GM19467 (cell line): Measurements from ENCODE around the gene YBX3.

Experiments
- ATAC-seq: cut with Tn5 transposase; IDR thresholded peaks from one replicate; pipeline ENCODE4 v1.9.1; 2021; ENCODE audit warnings: mild to moderate bottlenecking, moderate library complexity; ENCODE audit not compliant: unreplicated experiment

YBX3 gene

GRCh38 chr12:10672231-10672868, 50.8 kb downstream of the YBX3 start:
- no peak for ATAC-seq

DNA sequence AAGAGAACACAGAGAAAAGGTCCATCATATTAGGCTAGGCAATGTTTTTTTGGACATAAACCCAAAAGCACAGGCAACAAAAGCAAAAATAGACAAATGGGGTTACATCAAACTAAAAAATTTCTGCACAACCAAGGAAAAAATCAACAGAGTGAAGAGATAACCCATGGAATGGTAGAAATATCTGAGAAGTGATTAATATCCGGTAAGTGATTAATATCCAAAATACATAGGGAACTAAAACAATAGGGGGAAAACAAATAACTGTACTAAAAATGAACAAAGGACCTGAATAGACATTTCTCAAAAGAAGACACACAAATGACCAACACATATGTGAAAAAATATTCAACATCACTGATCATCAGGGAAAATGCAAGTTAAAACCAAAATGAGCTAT, 53.6 kb downstream of the YBX3 start:
- no peak for ATAC-seq

GRCh38 chr12:10668526-10668925, 54.6 kb downstream of the YBX3 start:
- no peak for ATAC-seq

DNA sequence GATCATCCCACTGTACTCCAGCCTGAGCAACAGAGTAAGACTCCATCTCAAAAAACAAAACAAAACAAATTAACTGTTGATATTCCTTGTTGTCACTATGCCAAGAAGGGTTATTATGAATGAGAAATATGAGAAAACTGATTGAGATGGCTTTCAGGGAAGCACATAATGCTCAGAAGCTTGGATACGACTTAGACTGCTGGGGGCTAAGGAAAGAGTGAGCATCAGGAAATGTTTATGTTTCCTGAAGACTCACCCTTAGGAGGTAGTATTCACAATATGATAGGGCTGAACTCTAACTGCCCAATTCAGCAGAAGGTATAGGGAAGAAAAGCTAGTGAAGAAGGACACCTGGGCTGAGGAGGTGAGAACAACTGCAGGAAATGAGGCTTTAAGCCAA, 55.5 kb downstream of the YBX3 start:
- no peak for ATAC-seq

- ATAC-seq: no peak
These were observed 58.6 kb downstream of the YBX3 start for GRCh38 chr12:10664499-10664898.

- no peak for ATAC-seq
These were observed 59.3 kb downstream of the YBX3 start for GRCh38 chr12:10663869-10664268.

DNA sequence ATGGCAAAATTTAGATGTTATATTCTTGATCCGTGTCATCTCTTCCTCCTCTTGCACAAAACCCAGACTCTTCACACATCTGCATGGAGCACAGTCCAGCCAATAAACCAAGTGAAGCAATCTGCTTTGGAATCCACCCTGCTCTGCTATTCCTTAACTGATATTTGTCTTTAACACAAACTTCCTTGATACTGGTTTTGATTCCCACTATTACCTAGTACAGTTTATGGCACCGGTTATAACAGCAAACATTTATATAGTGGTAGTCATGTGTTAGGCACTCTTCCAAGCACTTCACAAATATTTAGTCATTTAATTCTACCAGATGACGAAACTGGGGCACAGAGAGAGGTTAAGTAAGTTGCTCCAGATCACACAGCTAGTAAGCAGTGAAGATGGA, 61.8 kb downstream of the YBX3 start:
- ATAC-seq: no peak

GRCh38 chr12:10654003-10654402, 69.1 kb downstream of the YBX3 start:
- ATAC-seq: no peak

- ATAC-seq: no peak
These were observed 70.9 kb downstream of the YBX3 start for GRCh38 chr12:10652192-10652591.
